NB4 (cell line): ENCODE data around the gene UTS2R.

Experiments
- POLR2A ChIP-seq: IDR thresholded peaks from 2 replicates; pipeline ENCODE4 v1.6.1; 2011; ENCODE audit warnings: mild to moderate bottlenecking; ENCODE audit not compliant: insufficient read length; ENCODE audit errors: extremely low read depth
- TF ChIP-seq, protein P1 (sequence below): IDR thresholded peaks from 2 replicates; pipeline ENCODE4 v1.6.1; 2011; ENCODE audit warnings: low read depth, low read length

DNA sequence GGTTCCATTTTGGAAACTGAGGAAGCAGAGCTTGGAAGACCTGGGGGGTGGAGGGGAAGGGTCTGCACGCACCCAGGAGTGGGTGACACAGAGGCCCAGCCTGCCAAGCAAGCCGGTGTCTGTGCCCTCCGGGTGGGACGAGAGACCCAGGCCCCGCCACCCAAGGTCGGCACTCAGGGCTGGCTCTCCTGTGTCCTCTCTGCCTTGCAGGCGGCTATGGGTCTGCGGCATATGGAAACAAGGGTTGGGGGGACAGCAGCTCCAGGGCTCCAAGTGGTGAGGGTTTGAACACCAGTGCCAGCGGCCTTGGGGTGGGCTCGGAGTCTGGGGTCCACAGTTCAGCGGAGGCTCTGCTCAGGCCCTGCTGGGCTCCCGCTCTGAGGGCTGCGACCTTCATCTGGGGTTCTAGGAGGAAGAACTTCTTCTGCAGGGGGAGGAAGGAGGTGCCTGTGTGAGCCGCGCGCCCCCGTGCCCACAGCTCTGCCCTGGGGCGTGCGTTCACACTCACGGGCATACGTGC, 49.6 kb upstream of the UTS2R start:
- TF ChIP-seq, protein P1, sequence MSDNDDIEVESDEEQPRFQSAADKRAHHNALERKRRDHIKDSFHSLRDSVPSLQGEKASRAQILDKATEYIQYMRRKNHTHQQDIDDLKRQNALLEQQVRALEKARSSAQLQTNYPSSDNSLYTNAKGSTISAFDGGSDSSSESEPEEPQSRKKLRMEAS: no peak
- TF ChIP-seq POLR2A: no peak
